CD4-positive, alpha-beta T cell treated with Interleukin-17A for 4 hours (primary cell): ENCODE results near the gene ZNF385C.

Source experiments
- DNase-seq: peaks from one replicate; pipeline ENCODE4 v3.0.0-alpha.2; 2020; ENCODE audit warnings: mixed read lengths

The ZNF385C gene

GRCh38 chr17:41977991-41978390 is 120.3 kb downstream of the ZNF385C start:
- DNase-seq = no peak

- DNase-seq = no peak
Measured at GRCh38 chr17:41976142-41976768, 122.0 kb downstream of the ZNF385C start.
